Measurements from ENCODE around the gene TEK. TPM values are rescaled to one million over a fixed set of nuclear protein-coding genes. Genes with fewer than 3 reads are reported as not detected.

TEK gene
- polyA plus RNA-seq, 3 donors, result not detected

- intact Hi-C loops (cut with micrococcal nuclease), result no loop called here
- no peak overlapping the region for H3K4me3 ChIP-seq (replicated peaks in 1 of 3; ENCODE audit: low read depth in 2 of 3, low read length in 3 of 3)
- no peaks in the 10 kb centered on the region for H3K4me1 ChIP-seq (ENCODE audit: control insufficient read depth in 1 of 2, insufficient read depth in 2 of 2, low read length in 2 of 2)
- no peaks in the 10 kb centered on the region for H4K20me1 ChIP-seq (ENCODE audit: insufficient read depth, low read length)
- no peaks in the 10 kb centered on the region for H3K27me3 ChIP-seq (ENCODE audit: control insufficient read depth in 2 of 2, insufficient read depth in 2 of 2, low read length in 2 of 2)
- no peak for DNase-seq
- H3K9me3 ChIP-seq (replicated peaks in 1 of 2; ENCODE audit: control insufficient read depth in 1 of 2, insufficient read depth in 1 of 2, low read length in 2 of 2), result peaks cover 0 to 12% of the 10 kb centered on the region in 2 donors
- Mint-ChIP-seq H3K4me1 (no peaks in the 10 kb centered on the region), H3K9me3 (peaks cover 6 to 17% (median 14%) of the 10 kb centered on the region in 7 donors), H3K27me3 (ENCODE audit: low read depth in 3 of 3) (no peaks in the 10 kb centered on the region), H3K27ac (no peak overlapping the region), H3K4me3 (no peak overlapping the region), H3K36me3 (no peaks in the 10 kb centered on the region)
- H3K79me2 ChIP-seq (ENCODE audit: insufficient read depth, low read length), result no peaks in the 10 kb centered on the region
- H3K36me3 ChIP-seq (replicated peaks in 1 of 2; ENCODE audit: control insufficient read depth in 1 of 2, insufficient read depth in 2 of 2, low read length in 2 of 2), result no peaks in the 10 kb centered on the region
- no peak overlapping the region for H2AFZ ChIP-seq (ENCODE audit: insufficient read depth, low read depth, low read length, poor library complexity, severe bottlenecking)
- no peak overlapping the region for H3K27ac ChIP-seq (ENCODE audit: low read depth in 1 of 2, low read length in 2 of 2)
- WGBS (ENCODE audit: insufficient coverage), result no CpG with 5 or more reads among the region's 1 CpG
- TF ChIP-seq CTCF (IDR thresholded peaks at IDR 0.05), result no peak
- H3K4me2 ChIP-seq (replicated peaks; ENCODE audit: extremely low read depth, low read length, poor library complexity, severe bottlenecking), result no peak overlapping the region
- no peak overlapping the region for H3K9ac ChIP-seq (ENCODE audit: insufficient read depth, low read length, poor library complexity, severe bottlenecking)
These were observed 59.5 kb downstream of the TEK start for GRCh38 chr9:27168496-27168895.

GRCh38 chr9:27168951-27169350 is 59.9 kb downstream of the TEK start:
- Histone ChIP-seq H4K20me1 (ENCODE audit: insufficient read depth, low read length) (no peaks in the 10 kb centered on the region), H3K9me3 (replicated peaks in 1 of 2; ENCODE audit: control insufficient read depth in 1 of 2, insufficient read depth in 1 of 2, low read length in 2 of 2) (peaks cover 0 to 12% of the 10 kb centered on the region in 2 donors), H3K4me3 (replicated peaks in 1 of 3; ENCODE audit: low read depth in 2 of 3, low read length in 3 of 3) (no peak overlapping the region), H2AFZ (ENCODE audit: insufficient read depth, low read depth, low read length, poor library complexity, severe bottlenecking) (no peak overlapping the region), H3K4me2 (replicated peaks; ENCODE audit: extremely low read depth, low read length, poor library complexity, severe bottlenecking) (no peak overlapping the region), H3K36me3 (replicated peaks in 1 of 2; ENCODE audit: control insufficient read depth in 1 of 2, insufficient read depth in 2 of 2, low read length in 2 of 2) (no peaks in the 10 kb centered on the region), H3K4me1 (ENCODE audit: control insufficient read depth in 1 of 2, insufficient read depth in 2 of 2, low read length in 2 of 2) (no peaks in the 10 kb centered on the region), H3K27ac (ENCODE audit: low read depth in 1 of 2, low read length in 2 of 2) (no peak overlapping the region), H3K27me3 (ENCODE audit: control insufficient read depth in 2 of 2, insufficient read depth in 2 of 2, low read length in 2 of 2) (no peaks in the 10 kb centered on the region), H3K79me2 (ENCODE audit: insufficient read depth, low read length) (no peaks in the 10 kb centered on the region), H3K9ac (ENCODE audit: insufficient read depth, low read length, poor library complexity, severe bottlenecking) (no peak overlapping the region)
- WGBS (ENCODE audit: insufficient coverage), result no CpG with 5 or more reads among the region's 3 CpGs
- Mint-ChIP-seq H3K36me3 (no peaks in the 10 kb centered on the region), H3K9me3 (peaks cover 6 to 17% (median 14%) of the 10 kb centered on the region in 7 donors), H3K27ac (no peak overlapping the region), H3K4me3 (no peak overlapping the region), H3K27me3 (ENCODE audit: low read depth in 3 of 3) (no peaks in the 10 kb centered on the region), H3K4me1 (no peaks in the 10 kb centered on the region)
- intact Hi-C loops (cut with micrococcal nuclease), result no loop called here
- no peak for DNase-seq
- TF ChIP-seq CTCF (IDR thresholded peaks at IDR 0.05), result no peak
